Esophagus squamous epithelium (tissue), 5 donors: Measurements from ENCODE around the gene LCE2A. TPM values are rescaled to one million over a fixed set of nuclear protein-coding genes. Genes with fewer than 3 reads are reported as not detected.
A peak's percentile ranks its signal among the peaks of the same experiment; 100 is the strongest.

Source experiments
- DNase-seq: peaks from one replicate; lab custom pipeline; 2025; lab: John Stamatoyannopoulos, UW
- H3K27ac ChIP-seq, 4 donors: fragments of 200-600 bp; sonication (generic); one replicate each; pipeline ENCODE4 v1.5.1; 2016 to 2019; ENCODE audit warnings: mild to moderate bottlenecking in 1 of 4
- H3K27me3 ChIP-seq, 4 donors: fragments of 200-600 bp; sonication (generic); 1 replicate in 3 of 4; 2 replicates in 1 of 4; pipeline versions ENCODE4 v1.5.1 to v1.6.0; 2017 to 2021; ENCODE audit warnings: antibody characterized with exemption in 1 of 4
- H3K36me3 ChIP-seq, 3 donors: fragments of 200-600 bp; sonication (generic); one replicate each; pipeline ENCODE4 v1.5.1; 2016 to 2019
- H3K4me1 ChIP-seq, 3 donors: fragments of 200-600 bp; sonication (generic); one replicate each; pipeline ENCODE4 v1.5.1; 2017 to 2019
- H3K4me3 ChIP-seq, 4 donors: fragments of 200-600 bp; sonication (generic); 1 replicate in 3 of 4; 2 replicates in 1 of 4; pipeline ENCODE4 v1.5.1; 2016 to 2019; ENCODE audit warnings: mild to moderate bottlenecking in 2 of 4, moderate library complexity in 1 of 4
- H3K9me3 ChIP-seq, 3 donors: fragments of 200-600 bp; sonication (generic); one replicate each; pipeline ENCODE4 v1.5.1; 2016 to 2019
- POLR2A ChIP-seq, 4 donors: fragments of 450-650 bp; IDR thresholded peaks; one replicate each; pipeline ENCODE4 v1.6.1; 2017; ENCODE audit warnings: antibody characterized with exemption in 4 of 4, mild to moderate bottlenecking in 4 of 4, moderate library complexity in 3 of 4
- WGBS, 2 donors: methylation state at CpG; one replicate each; pipeline ENCODE4 v1.1.5; 2018; 5-methylcytosine and 5-hydroxymethylcytosine counted together
- intact Hi-C: fragments of 100-400 bp; cut with DNase I; formaldehyde crosslinking; loops from one replicate; pipeline ENCODE4 v1.15.0; 2022
- total RNA-seq, 4 donors: library from RNA; depleted of rRNA; stranded (reverse); fragments of >200 nt; gene quantifications; one replicate each; pipeline ENCODE4 v1.1.0, GENCODE V29; 2016
- TF ChIP-seq, protein P1 (sequence below), 6 experiments: fragments of 450-650 bp in 4 of 6; fragments of 200-600 bp in 2 of 6; sonication (generic) in 2 of 6; IDR thresholded peaks; one replicate each; pipeline ENCODE4 v1.5.1; 2016 to 2019; ENCODE audit warnings: antibody characterized with exemption in 6 of 6, mild to moderate bottlenecking in 4 of 6, moderate library complexity in 4 of 6
- donor health status: DM: yes; HTN: yes; CAD: no.

The LCE2A gene, protein sequence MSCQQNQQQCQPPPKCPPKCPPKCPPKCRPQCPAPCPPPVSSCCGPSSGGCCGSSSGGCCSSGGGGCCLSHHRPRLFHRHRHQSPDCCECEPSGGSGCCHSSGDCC
- not detected for total RNA-seq

DNA sequence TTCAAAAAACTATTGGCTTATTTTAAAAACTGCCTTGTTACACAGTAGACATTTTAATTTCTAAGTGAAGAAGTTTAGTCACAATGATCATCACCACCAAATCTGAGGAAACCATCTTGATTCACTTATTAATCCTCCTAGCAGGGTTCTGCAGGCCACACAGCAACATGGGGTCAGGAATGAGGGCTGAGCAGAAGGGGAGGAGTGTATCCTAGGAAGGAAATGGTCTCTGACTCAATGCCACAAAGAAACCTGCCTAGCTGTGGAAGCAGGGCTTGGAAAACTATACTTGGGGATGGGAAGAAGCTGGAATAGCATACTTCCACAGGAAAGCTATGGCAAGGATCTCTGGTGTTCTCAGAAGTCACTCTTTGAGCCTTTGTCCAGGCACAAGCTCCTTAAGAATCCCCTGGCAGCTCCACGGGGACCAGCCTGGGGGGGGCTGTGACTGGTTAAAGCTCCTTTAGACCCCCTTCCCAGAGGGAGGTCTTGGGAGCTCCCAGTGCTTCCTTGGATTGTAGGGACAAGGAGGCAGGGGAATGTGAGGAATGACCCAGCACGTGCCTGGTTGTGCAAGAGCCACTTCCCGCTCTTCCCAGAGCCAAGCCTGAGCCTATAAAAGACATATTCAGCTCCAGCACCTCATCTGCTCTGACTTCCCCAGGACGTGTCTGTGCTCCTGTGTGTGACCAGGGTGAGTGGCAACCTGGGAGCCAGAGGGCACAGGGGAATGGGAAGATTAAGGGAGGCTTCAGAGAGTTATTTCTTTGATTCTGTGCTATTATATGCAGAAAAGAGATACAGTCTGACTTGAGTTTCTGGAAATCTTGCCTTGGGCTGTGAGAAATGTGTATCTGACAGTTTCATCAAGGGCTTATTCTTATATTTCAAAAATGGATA, at the start of gene LCE2A:
Gene LCE2A (plus strand): TSS at position 645 of the 900 bp plus-strand sequence. CDS start 557 bp downstream, outside the sequence.
- DNase-seq, result no peak
- 0 to 54% methylated on average over 2 to 4 of the region's 4 CpGs for WGBS, 2 donors
- Histone ChIP-seq H3K27me3 (no peaks in the 10 kb centered on the region), H3K27ac (no peak within 1 kb of the TSS), H3K9me3 (no peaks in the 10 kb centered on the region), H3K4me3 (no peak within 1 kb of the TSS), H3K4me1 (no peaks in the 10 kb centered on the region), H3K36me3 (no peaks in the 10 kb centered on the region)
- TF ChIP-seq, protein P1, sequence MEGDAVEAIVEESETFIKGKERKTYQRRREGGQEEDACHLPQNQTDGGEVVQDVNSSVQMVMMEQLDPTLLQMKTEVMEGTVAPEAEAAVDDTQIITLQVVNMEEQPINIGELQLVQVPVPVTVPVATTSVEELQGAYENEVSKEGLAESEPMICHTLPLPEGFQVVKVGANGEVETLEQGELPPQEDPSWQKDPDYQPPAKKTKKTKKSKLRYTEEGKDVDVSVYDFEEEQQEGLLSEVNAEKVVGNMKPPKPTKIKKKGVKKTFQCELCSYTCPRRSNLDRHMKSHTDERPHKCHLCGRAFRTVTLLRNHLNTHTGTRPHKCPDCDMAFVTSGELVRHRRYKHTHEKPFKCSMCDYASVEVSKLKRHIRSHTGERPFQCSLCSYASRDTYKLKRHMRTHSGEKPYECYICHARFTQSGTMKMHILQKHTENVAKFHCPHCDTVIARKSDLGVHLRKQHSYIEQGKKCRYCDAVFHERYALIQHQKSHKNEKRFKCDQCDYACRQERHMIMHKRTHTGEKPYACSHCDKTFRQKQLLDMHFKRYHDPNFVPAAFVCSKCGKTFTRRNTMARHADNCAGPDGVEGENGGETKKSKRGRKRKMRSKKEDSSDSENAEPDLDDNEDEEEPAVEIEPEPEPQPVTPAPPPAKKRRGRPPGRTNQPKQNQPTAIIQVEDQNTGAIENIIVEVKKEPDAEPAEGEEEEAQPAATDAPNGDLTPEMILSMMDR (IDR thresholded peaks at IDR 0.05), result no peak
- TF ChIP-seq POLR2A (IDR thresholded peaks at IDR 0.05), result no peak
- intact Hi-C loops, result no loop called here

DNA sequence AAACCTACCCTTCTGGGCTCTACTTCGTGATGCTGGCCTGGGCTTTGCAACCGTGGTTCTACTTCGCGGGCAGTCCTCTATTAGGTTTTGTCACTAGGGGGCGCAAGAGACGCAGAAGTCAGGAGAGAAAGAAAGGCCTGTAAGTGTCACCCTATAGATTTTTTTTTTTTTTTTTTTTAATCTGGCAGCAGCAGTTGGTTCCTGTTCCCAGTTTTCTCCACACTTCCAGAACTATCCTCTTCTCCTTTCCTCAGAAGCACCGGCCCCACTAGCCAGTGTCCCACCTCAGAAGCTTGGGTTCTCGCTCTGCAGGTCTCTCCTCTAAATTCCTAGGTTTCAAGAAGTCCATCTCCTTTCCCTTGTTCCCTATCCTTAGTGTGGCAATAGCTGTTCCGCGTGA, 44.0 kb upstream of the LCE2A start:
- Histone ChIP-seq H3K27me3 (no peaks in the 10 kb centered on the region), H3K4me3 (no peak overlapping the region), H3K36me3 (no peaks in the 10 kb centered on the region), H3K27ac (no peak overlapping the region), H3K9me3 (no peaks in the 10 kb centered on the region), H3K4me1 (no peaks in the 10 kb centered on the region)
- WGBS, 2 donors, result 29 to 31% methylated on average over 10 of the region's 10 CpGs
- intact Hi-C loops, result loop anchor here (10.0 kb wide), 2 partner anchors 211 to 571 kb away; no protein-coding TSS in a partner anchor
- no peak for TF ChIP-seq POLR2A (IDR thresholded peaks at IDR 0.05)
- TF ChIP-seq, protein P1 (IDR thresholded peaks at IDR 0.05), result peak; percentile 34 to 73 (median 62)
- no peak for DNase-seq

DNA sequence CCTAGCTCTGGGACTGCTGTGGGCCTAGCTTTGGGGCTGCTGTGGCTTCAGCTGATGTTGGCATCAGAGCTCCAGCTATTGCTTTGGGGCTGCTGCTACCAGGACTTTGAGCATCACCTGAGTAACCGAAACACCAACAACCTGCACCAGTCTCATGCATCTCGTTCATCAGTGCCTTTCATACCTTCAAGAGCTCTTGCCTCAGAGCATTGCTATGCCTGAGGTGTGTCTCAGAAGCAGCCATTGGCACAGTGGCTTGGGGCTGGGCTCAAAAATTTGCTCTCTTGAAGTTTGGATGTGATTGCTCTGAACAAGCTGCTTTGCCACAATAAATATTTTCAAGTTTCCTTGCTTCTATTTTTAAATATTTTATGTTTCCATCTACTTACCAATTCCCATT, 41.7 kb upstream of the LCE2A start:
- Histone ChIP-seq H3K9me3 (no peaks in the 10 kb centered on the region), H3K4me1 (no peaks in the 10 kb centered on the region), H3K27me3 (no peaks in the 10 kb centered on the region), H3K36me3 (no peaks in the 10 kb centered on the region), H3K27ac (no peak overlapping the region), H3K4me3 (no peak overlapping the region)
- intact Hi-C loops, result loop anchor here (10.0 kb wide), 2 partner anchors 208 to 568 kb away; no protein-coding TSS in a partner anchor
- 65 to 75% methylated on average over 1 to 2 of the region's 2 CpGs for WGBS, 2 donors
- no peak for DNase-seq
- TF ChIP-seq, protein P1 (IDR thresholded peaks at IDR 0.05), result no peak
- TF ChIP-seq POLR2A (IDR thresholded peaks at IDR 0.05), result no peak

DNA sequence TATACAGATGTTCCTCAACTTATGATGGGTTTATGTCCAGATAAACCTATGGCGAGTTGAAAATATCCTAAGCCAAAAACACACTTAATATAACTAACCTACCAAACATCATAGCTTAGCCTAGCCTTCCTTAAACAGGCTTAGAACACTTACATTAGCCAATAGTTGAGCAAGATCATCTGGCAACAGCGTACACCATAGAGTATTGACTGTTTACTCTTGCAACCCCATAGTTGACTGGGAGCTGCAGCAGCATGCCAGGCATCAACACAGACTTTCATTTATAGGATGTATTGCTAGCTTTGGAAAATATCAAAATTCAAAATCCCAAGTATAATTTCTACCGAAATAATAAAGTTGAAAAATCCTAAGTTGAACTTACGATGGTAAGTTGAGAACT, 40.5 kb upstream of the LCE2A start:
- Histone ChIP-seq H3K27ac (no peak overlapping the region), H3K4me1 (no peaks in the 10 kb centered on the region), H3K36me3 (no peaks in the 10 kb centered on the region), H3K4me3 (no peak overlapping the region), H3K27me3 (no peaks in the 10 kb centered on the region), H3K9me3 (no peaks in the 10 kb centered on the region)
- DNase-seq, result no peak
- intact Hi-C loops, result loop anchor here (10.0 kb wide), 2 partner anchors 207 to 567 kb away; no protein-coding TSS in a partner anchor
- no peak for TF ChIP-seq POLR2A (IDR thresholded peaks at IDR 0.05)
- TF ChIP-seq, protein P1 (IDR thresholded peaks at IDR 0.05), result no peak
- WGBS, 2 donors, result 86 to 89% methylated on average over 4 of the region's 4 CpGs

DNA sequence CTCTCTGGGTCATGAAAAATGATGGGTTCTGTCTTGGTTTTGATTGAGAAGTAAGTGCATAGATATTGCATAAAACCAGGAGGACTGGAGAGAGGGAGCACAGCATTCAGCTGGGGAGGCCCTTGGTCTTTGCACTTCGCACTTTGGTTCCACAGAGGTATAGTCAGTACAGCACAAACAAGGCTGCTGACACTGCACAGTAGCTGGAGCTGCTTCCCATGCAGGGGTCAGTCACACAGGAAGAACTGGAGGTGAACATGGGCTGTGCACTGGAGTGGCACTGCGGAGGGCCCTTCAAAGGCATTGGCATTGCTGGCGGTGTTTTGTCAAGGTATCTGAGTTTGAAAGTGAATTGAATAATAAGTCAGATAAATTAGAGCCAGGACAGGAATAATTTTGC, 39.5 kb upstream of the LCE2A start:
- no peak for TF ChIP-seq POLR2A (IDR thresholded peaks at IDR 0.05)
- TF ChIP-seq, protein P1 (IDR thresholded peaks at IDR 0.05), result no peak
- intact Hi-C loops, result loop anchor here (10.0 kb wide), 2 partner anchors 206 to 566 kb away; no protein-coding TSS in a partner anchor
- WGBS, 2 donors, result 97 to 100% methylated on average over 3 of the region's 3 CpGs
- H3K27ac ChIP-seq, result no peak overlapping the region
- H3K4me3 ChIP-seq, result no peak overlapping the region
- no peaks in the 10 kb centered on the region for H3K36me3 ChIP-seq
- H3K4me1 ChIP-seq, result no peaks in the 10 kb centered on the region
- H3K27me3 ChIP-seq, result peaks cover 0 to 8% (median 0%) of the 10 kb centered on the region in 4 donors
- no peak for DNase-seq
- H3K9me3 ChIP-seq, result no peaks in the 10 kb centered on the region
